ENCODE results near the gene DNAL4. TPM values are rescaled to one million over a fixed set of nuclear protein-coding genes. Genes with fewer than 3 reads are reported as not detected.
A peak's percentile ranks its signal among the peaks of the same experiment; 100 is the strongest.

Gene DNAL4
- total RNA-seq, 1 experiment from 2014 or later: 8.3 TPM

- Histone ChIP-seq H3K79me2 (ENCODE audit: insufficient read depth, low read length) (no peaks in the 10 kb centered on the region), H2AK5ac (ENCODE audit: insufficient read length, low read length) (no peak overlapping the region), H4K91ac (ENCODE audit: insufficient read length, low read depth, low read length) (no peak overlapping the region), H3K27ac (ENCODE audit: insufficient read length, low read depth, low read length) (no peak overlapping the region), H3K23me2 (ENCODE audit: insufficient read length, low read depth, low read length, poor library complexity, severe bottlenecking) (peaks cover 11% of the 10 kb centered on the region), H3K18ac (ENCODE audit: insufficient read length, low read depth, low read length) (no peak overlapping the region), H3K27me3 (ENCODE audit: insufficient read depth, low read length) (no peaks in the 10 kb centered on the region; the same call in 1 of the 2 replicates), H2BK12ac (ENCODE audit: insufficient read length, low read depth, low read length) (no peak overlapping the region), H2AFZ (ENCODE audit: low read length) (no peak overlapping the region), H4K20me1 (ENCODE audit: control insufficient read depth, insufficient read depth, insufficient read length) (no peaks in the 10 kb centered on the region), H3K4ac (ENCODE audit: low read depth, low read length) (no peak overlapping the region), H3K56ac (ENCODE audit: insufficient read length, low read depth, low read length) (no peak overlapping the region), H3K23ac (ENCODE audit: insufficient read length, low read depth, low read length) (no peak overlapping the region), H3K79me1 (ENCODE audit: insufficient read depth, low read depth, low read length, poor library complexity, severe bottlenecking) (no peaks in the 10 kb centered on the region), H3K14ac (ENCODE audit: insufficient read depth, low read length) (no peak overlapping the region), H2BK120ac (ENCODE audit: low read depth, low read length, poor library complexity, severe bottlenecking) (no peak overlapping the region), H3T11ph (ENCODE audit: low read length) (no peak overlapping the region), H2BK20ac (ENCODE audit: low read depth, low read length, poor library complexity, severe bottlenecking) (no peak overlapping the region), H3K4me1 (ENCODE audit: insufficient read depth, low read length) (peaks cover 5% of the 10 kb centered on the region; the same call in 1 of the 2 replicates), H3K9ac (ENCODE audit: extremely low read depth, insufficient read length, low read length) (no peak overlapping the region), H2BK15ac (ENCODE audit: low read depth, low read length) (no peak overlapping the region), H3K9me3 (ENCODE audit: control insufficient read depth, low read depth, low read length) (no peaks in the 10 kb centered on the region), H4K5ac (ENCODE audit: insufficient read length, low read depth, low read length) (no peak overlapping the region), H4K8ac (replicated peaks; ENCODE audit: insufficient read length, low read depth, low read length) (no peak overlapping the region), H2BK5ac (ENCODE audit: insufficient read length, low read length) (no peak overlapping the region), H3K4me2 (ENCODE audit: insufficient read depth, insufficient read length, low read length) (no peak overlapping the region)
- no peaks in the 10 kb centered on the region for H3K36me3 Mint-ChIP-seq (ENCODE audit: insufficient read depth in 1 of 3, low read depth in 3 of 3)
- no peak for DNase-seq
- H3K4me1 Mint-ChIP-seq: peaks cover 27 to 35% of the 10 kb centered on the region in 2 experiments
- H3K4me3 Mint-ChIP-seq: no peak overlapping the region; a peak in 1 of 5 replicates
- no peaks in the 10 kb centered on the region for H3K9me3 Mint-ChIP-seq
- no peak for TF ChIP-seq CTCF (conservative IDR thresholded peaks at IDR 0.05)
- peaks cover 3% of the 10 kb centered on the region for H3K27me3 Mint-ChIP-seq (ENCODE audit: low read depth)
- WGBS (ENCODE audit: extremely low coverage, insufficient read length, low lambda C conversion rate): no CpG with 5 or more reads among the region's 16 CpGs
- H3K27ac Mint-ChIP-seq: peak overlapping the region in 1 of 3 experiments; percentile 45; a peak in 1 of 7 replicates
Observed at GRCh38 chr22:38758276-38758945, 35.5 kb downstream of the DNAL4 start.
